IPS DF 6.9 (cell line): ENCODE results near the gene SPECC1.
"Not testable (repeated sequence)": the region's sequence is repeated elsewhere in the genome, so short reads cannot be mapped to it uniquely, and the experiment has no call there.

Experiments
- DNase-seq: peaks from one replicate; pipeline ENCODE4 v3.0.0-alpha.2; 2013; ENCODE audit warnings: low read depth, low spot score
- H3K27ac ChIP-seq: one replicate; pipeline ENCODE4 v1.5.1; 2013; ENCODE audit warnings: low read length, control low read depth
- H3K27me3 ChIP-seq: 2 replicates; pipeline ENCODE4 v1.6.1; 2013; ENCODE audit warnings: mild to moderate bottlenecking, low read length; ENCODE audit not compliant: control insufficient read depth, insufficient read depth
- H3K36me3 ChIP-seq: 2 replicates; pipeline ENCODE4 v1.6.1; 2013; ENCODE audit warnings: low read length; ENCODE audit not compliant: control insufficient read depth, insufficient read depth
- H3K4me1 ChIP-seq: 2 replicates; pipeline ENCODE4 v1.6.1; 2013; ENCODE audit warnings: low read length; ENCODE audit not compliant: control insufficient read depth, insufficient read depth
- H3K4me3 ChIP-seq: 2 replicates; pipeline ENCODE4 v1.5.1; 2013; ENCODE audit warnings: mild to moderate bottlenecking, low read length
- H3K9me3 ChIP-seq: 2 replicates; pipeline ENCODE4 v1.6.1; 2013; ENCODE audit warnings: low read length, inconsistent platforms; ENCODE audit not compliant: control insufficient read depth, insufficient read depth
- WGBS: extraction: QIAGEN DNeasy Blood & Tissue Kit; methylation state at CpG from one replicate; pipeline ENCODE4 v1.1.7; 2013; ENCODE audit warnings: mixed read lengths, missing lambda C conversion rate; ENCODE audit not compliant: insufficient read length, insufficient coverage; 5-methylcytosine and 5-hydroxymethylcytosine counted together

The SPECC1 gene

DNA sequence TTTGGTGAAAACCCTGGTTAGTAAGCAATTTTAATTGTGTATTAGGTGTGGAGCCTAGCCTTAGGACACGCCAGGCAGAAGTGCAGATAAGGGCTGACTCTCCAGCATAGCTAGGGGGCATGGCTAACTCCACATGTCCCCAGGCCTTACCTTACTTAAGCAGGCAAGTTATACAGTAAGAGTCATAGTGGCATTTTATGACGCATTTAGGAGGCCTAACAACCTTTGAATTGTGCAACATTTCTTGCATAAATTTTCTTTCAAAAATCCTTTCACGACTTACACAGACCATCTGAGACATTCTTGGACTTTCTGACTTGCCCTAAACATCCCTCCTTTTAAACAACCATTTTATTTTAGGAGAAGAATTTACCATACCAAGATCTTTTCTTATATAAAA lies 187.1 kb downstream of the SPECC1 start:
- H3K27ac ChIP-seq, H3K27me3 ChIP-seq, H3K36me3 ChIP-seq, H3K4me3 ChIP-seq, DNase-seq, H3K9me3 ChIP-seq, H3K4me1 ChIP-seq: not testable (repeated sequence)
- no CpG with 5 or more reads among the region's 3 CpGs for WGBS

DNA sequence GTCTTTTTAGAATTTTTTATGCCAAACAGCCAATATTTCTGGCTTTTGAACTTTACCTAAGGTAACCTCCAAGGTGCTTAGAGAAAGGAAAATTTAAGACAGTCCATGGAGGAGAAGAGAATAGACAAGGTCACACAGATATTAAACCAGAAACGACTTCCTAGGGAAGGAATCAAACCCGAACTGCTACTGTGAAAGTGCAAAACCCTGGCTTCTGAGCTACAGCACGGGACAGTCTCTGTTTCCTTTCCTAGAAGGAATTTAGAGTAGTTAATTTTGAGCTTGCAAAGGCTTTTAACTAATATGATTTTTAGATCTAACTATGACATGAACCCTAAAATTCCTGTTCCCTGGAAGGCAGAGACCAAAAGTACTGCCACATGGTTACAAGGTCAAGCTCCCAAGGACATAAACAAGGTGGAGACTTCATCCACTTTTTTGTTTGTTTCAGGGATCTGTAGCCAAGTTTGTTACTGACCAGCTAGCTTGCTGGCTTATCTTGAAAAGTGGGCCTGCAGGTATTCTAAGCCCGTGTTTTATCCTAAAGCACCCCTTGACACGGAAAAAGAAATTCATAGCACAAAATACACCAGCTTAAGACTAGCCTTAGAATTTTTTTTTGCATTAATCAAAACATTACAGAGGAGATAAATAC lies 188.2 kb downstream of the SPECC1 start:
- H3K27ac ChIP-seq, result no peak overlapping the region
- WGBS, result no CpG with 5 or more reads among the region's 5 CpGs
- no peak overlapping the region for H3K4me3 ChIP-seq
- H3K36me3 ChIP-seq, result no peaks in the 10 kb centered on the region
- H3K9me3 ChIP-seq, result no peaks in the 10 kb centered on the region
- peaks cover 5% of the 10 kb centered on the region; the same call in 1 of the 2 replicates for H3K4me1 ChIP-seq
- DNase-seq, result no peak
- H3K27me3 ChIP-seq, result no peaks in the 10 kb centered on the region

DNA sequence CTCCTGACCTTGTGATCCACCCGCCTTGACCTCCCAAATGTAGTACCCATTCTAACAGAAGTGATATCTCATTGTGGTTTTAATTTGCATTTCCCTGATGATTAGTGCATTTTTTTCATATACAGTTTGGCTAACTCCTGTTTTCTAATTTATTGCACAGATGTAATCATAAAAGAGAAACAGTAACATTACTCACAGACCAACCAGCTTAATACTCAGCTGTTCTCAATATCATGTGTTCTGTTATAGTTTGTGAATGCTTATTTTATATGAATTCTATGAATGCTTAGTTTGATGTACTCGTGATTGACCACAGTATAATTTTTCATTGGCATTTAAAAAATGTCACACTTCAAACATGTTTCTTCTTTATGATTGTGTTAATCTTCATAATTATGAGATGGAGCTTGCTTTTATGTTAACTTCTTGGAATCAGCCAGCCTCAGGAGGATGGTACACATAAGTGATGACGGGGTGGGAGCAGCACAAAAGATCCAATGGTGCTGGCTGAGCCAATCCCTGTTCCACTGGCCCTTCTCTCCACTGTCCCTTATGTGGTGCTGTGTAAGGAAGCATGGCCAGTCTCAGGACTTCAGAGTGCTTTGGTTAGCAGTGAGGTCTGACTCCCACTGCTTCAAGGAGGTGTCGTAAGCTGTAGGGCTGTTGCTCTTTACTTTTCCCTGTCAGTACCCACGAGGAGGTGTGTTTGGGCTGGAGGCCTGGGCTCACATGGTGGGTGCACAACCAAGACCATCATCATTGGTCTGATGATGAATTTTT lies 191.0 kb downstream of the SPECC1 start:
- WGBS, result no CpG with 5 or more reads among the region's 5 CpGs
- H3K4me3 ChIP-seq, result no peak overlapping the region
- DNase-seq, result no peak
- no peaks in the 10 kb centered on the region for H3K27me3 ChIP-seq
- no peaks in the 10 kb centered on the region for H3K9me3 ChIP-seq
- H3K4me1 ChIP-seq, result peaks cover 8% of the 10 kb centered on the region
- H3K36me3 ChIP-seq, result 0 out of 2 replicates have a peak, but pooled peaks cover 3% of the 10 kb centered on the region
- no peak overlapping the region for H3K27ac ChIP-seq

DNA sequence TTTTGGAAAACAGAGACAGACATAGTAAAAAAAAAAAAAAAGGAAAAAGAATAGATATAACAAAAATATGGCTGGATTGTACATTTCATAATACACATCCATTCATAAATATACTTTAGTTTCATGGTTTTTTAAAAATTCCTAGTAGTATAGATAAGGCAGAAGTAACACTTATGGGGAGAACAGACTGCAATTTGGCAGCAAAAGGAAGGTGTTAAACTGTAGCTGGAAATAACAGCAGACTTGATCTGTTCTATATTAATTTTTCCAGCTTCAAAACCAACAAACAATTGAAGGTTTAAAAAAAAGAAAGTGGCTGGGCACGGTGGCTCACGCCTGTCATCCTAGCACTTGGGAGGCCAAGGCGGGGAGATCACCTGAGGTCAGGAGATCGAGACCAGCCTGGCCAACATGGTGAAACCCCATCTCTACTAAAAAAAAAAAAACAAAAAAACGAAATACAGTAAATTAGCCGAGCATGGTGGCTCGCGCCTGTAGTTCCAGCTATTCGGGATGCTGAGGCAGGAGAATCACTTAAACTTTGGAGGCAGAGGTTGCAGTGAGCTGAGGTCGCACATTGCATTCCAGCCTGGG lies 191.8 kb downstream of the SPECC1 start:
- Histone ChIP-seq H3K27me3 (no peaks in the 10 kb centered on the region), H3K4me3 (no peak overlapping the region), H3K27ac (no peak overlapping the region), H3K4me1 (peaks cover 9% of the 10 kb centered on the region), H3K9me3 (no peaks in the 10 kb centered on the region), H3K36me3 (0 out of 2 replicates have a peak, but pooled peaks cover 3% of the 10 kb centered on the region)
- WGBS, result no CpG with 5 or more reads among the region's 10 CpGs
- DNase-seq, result no peak

DNA sequence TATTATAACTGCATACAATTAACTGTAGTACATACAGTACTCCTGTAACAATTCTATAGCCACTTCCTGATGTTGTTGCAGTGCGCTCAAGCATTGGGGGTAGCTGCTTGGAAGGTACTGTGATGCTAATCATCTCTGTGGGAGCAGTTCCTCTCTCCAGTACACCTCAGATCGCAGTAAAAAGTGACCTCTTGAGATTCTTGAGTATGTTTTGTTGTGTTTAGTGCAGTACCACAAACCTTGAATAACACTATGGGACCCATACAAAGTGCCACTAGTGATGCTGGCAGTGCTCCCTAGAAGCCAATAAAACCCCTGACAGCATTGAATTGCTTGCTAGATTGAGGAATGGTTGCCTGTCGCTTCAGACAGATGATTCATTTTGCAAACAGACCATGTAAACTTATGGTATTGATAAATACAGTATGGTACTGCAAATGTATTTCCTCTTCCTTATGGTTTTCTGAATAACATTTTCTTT lies 193.0 kb downstream of the SPECC1 start:
- Histone ChIP-seq H3K36me3 (0 out of 2 replicates have a peak, but pooled peaks cover 3% of the 10 kb centered on the region), H3K27me3 (no peaks in the 10 kb centered on the region), H3K9me3 (no peaks in the 10 kb centered on the region), H3K4me1 (peaks cover 9% of the 10 kb centered on the region), H3K27ac (no peak overlapping the region), H3K4me3 (no peak overlapping the region)
- DNase-seq, result peak; percentile 47
- no CpG with 5 or more reads among the region's 3 CpGs for WGBS

DNA sequence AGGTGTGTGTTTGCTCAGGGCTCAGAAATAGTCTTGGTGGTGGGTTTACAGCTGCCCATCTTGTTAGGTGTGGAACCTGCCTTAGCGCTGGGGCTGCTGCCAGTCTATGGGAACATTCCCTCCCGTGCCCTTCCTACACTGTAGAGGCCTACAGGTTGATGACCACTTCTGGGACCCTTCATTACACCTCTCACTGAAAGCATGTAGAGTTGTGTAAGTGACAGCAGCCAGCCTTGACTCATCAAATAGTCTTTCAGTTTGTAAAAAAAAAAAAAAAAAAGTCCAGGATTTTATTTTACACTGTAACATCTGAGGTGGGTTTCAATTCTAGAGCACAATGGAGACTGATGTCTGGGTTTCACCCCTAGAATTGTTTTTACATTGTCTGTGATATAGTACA lies 193.9 kb downstream of the SPECC1 start:
- Histone ChIP-seq H3K36me3 (0 out of 2 replicates have a peak, but pooled peaks cover 3% of the 10 kb centered on the region), H3K9me3 (no peaks in the 10 kb centered on the region), H3K4me1 (peaks cover 9% of the 10 kb centered on the region), H3K4me3 (no peak overlapping the region), H3K27me3 (no peaks in the 10 kb centered on the region), H3K27ac (no peak overlapping the region)
- DNase-seq, result no peak
- WGBS, result no CpG with 5 or more reads among the region's 2 CpGs

DNA sequence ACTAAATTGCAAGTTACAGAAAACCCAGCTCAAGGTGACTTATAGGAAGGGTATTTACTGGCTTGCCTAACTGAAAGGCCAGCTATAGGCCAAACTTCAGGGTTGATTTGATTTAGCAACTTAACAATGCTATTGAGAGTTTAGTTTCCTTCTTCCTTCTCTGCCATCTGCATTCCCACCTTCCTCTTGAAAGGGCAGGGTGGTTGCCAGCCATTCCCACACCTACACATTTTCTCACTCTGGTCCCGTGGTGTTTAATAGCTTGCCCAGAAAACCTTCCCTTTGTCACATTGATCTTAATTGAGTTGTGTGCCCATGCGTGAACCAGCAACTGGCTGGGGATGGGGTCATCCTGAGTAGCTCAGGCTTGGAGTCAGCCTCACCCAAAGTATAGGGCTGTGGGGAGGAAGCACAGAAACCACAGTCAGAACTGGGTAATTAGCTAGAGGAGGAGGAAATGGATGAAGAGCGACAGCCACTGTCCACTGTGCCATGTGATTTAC lies 194.7 kb downstream of the SPECC1 start:
- WGBS, result no CpG with 5 or more reads among the region's 3 CpGs
- Histone ChIP-seq H3K27ac (no peak overlapping the region), H3K9me3 (no peaks in the 10 kb centered on the region), H3K27me3 (no peaks in the 10 kb centered on the region), H3K4me3 (no peak overlapping the region), H3K36me3 (0 out of 2 replicates have a peak, but pooled peaks cover 3% of the 10 kb centered on the region), H3K4me1 (peaks cover 9% of the 10 kb centered on the region)
- DNase-seq, result no peak

DNA sequence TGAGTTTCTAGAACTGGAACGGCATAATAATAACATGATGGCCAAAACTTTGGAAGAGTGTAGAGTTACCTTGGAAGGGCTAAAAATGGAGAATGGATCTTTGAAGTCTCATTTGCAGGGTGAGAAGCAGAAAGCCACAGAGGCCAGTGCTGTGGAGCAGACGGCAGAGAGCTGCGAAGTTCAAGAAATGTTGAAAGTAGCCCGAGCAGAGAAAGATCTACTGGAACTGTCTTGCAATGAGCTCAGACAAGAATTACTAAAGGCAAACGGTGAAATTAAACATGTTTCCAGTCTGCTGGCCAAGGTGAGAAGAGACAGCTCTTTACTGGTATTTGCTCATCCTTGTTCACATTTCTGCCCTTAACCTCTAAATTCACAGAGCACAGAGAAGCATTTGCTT lies 196.4 kb downstream of the SPECC1 start:
- no peak for DNase-seq
- H3K27ac ChIP-seq, result no peak overlapping the region
- peaks cover 6% of the 10 kb centered on the region for H3K4me1 ChIP-seq
- no peaks in the 10 kb centered on the region for H3K27me3 ChIP-seq
- WGBS, result no CpG with 5 or more reads among the region's 5 CpGs
- H3K9me3 ChIP-seq, result no peaks in the 10 kb centered on the region
- 0 out of 2 replicates have a peak, but pooled peaks cover 3% of the 10 kb centered on the region for H3K36me3 ChIP-seq
- no peak overlapping the region for H3K4me3 ChIP-seq

DNA sequence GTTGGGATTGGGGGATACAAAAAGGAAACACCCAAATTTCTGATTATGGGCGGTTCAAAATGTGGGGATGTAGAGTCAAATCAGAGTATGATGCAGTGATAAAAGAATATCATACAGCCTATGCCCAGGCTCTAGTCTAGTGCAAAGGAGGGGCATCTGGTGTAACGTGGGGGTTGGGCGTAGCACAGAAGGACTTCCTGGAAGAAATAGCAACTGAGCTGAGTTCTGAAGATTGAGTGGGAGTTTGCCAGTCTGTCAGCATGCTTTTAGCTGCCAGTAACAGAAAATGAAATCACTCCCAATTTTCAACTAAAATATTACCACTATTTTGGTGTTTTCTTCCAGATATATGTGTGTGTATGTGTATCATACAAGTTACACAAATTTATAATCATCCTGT lies 196.9 kb downstream of the SPECC1 start:
- no peaks in the 10 kb centered on the region for H3K27me3 ChIP-seq
- H3K36me3 ChIP-seq, result 0 out of 2 replicates have a peak, but pooled peaks cover 3% of the 10 kb centered on the region
- WGBS, result no CpG with 5 or more reads among the region's 3 CpGs
- DNase-seq, result no peak
- no peak overlapping the region for H3K4me3 ChIP-seq
- no peaks in the 10 kb centered on the region for H3K9me3 ChIP-seq
- no peak overlapping the region for H3K27ac ChIP-seq
- H3K4me1 ChIP-seq, result peaks cover 6% of the 10 kb centered on the region

DNA sequence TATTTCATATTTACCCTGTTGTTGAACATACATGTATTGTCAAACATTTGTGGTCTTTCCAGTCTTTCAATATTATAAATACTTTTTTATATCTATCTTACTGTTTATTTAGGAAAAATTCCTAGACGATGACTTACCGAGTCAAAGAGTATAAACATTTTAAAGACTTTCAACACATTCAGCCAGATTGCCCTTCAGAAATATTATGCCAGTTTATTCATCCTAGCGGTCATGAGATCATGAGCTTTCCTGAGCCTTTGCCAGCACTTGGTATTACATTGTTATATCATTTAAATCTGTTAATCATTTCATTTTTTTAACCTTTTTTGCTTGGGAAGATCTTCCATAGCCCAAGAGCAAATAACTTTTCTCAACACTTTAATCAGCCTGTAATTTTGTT lies 197.4 kb downstream of the SPECC1 start:
- peaks cover 6% of the 10 kb centered on the region for H3K4me1 ChIP-seq

More for the DNA sequence above, 197.4 kb downstream of the SPECC1 start:
- Histone ChIP-seq H3K27me3 (no peaks in the 10 kb centered on the region), H3K36me3 (0 out of 2 replicates have a peak, but pooled peaks cover 3% of the 10 kb centered on the region), H3K4me3 (no peak overlapping the region), H3K9me3 (no peaks in the 10 kb centered on the region), H3K27ac (no peak overlapping the region)
- DNase-seq, result no peak
- WGBS, result no CpG with 5 or more reads among the region's 3 CpGs
